Calu3 (cell line): Measurements from ENCODE around the gene CCT6A. TPM values are rescaled to one million over a fixed set of nuclear protein-coding genes. Genes with fewer than 3 reads are reported as not detected.

ENCODE experiments used
- BruUV-seq: library from RNA; stranded (reverse); fragments of 400-500 nt; replicated peaks from 2 replicates; lab custom pipeline; 2021; lab: Mats Ljungman, UMichigan
- CTCF ChIA-PET: fragments of 300-600 bp; sonication (Branson Sonifier 250); formaldehyde crosslinking; loops from one replicate; lab custom pipeline; 2022; ENCODE audit warnings: antibody characterized with exemption; lab: Charles Lee
- DNase-seq: peaks from one replicate; pipeline ENCODE4 v3.0.0; 2022
- H3K27ac Mint-ChIP-seq: one replicate; pipeline ENCODE4 v1.8.0; 2022; ENCODE audit warnings: mixed read lengths; ENCODE audit not compliant: unreplicated experiment
- H3K27me3 Mint-ChIP-seq: one replicate; pipeline ENCODE4 v1.8.0; 2022; ENCODE audit warnings: mixed read lengths; ENCODE audit not compliant: unreplicated experiment
- H3K36me3 Mint-ChIP-seq: one replicate; pipeline ENCODE4 v1.8.0; 2022; ENCODE audit warnings: mild to moderate bottlenecking, moderate library complexity, mixed read lengths; ENCODE audit not compliant: insufficient read depth, unreplicated experiment
- H3K4me1 Mint-ChIP-seq: one replicate; pipeline ENCODE4 v1.8.0; 2022; ENCODE audit warnings: mild to moderate bottlenecking, low read depth, mixed read lengths; ENCODE audit not compliant: unreplicated experiment
- H3K4me3 Mint-ChIP-seq: one replicate; pipeline ENCODE4 v1.8.0; 2022; ENCODE audit warnings: mild to moderate bottlenecking, low read depth, moderate library complexity, mixed read lengths; ENCODE audit not compliant: unreplicated experiment
- H3K9me3 Mint-ChIP-seq: one replicate; pipeline ENCODE4 v1.8.0; 2022; ENCODE audit warnings: low read depth, mixed read lengths; ENCODE audit not compliant: unreplicated experiment
- intact Hi-C: fragments of 100-400 bp; cut with micrococcal nuclease; formaldehyde crosslinking; loops from one replicate; pipeline ENCODE4 v1.10.0; 2022; ENCODE audit not compliant: unreplicated experiment
- total RNA-seq: library from RNA; stranded (reverse); gene quantifications from 2 replicates; pipeline ENCODE4 v1.2.3, GENCODE V29; 2022
- TF ChIP-seq, protein P1 (sequence below): fragments of 200-600 bp; IDR thresholded peaks from one replicate; pipeline ENCODE4 v1.8.0; 2022; ENCODE audit warnings: antibody characterized with exemption; ENCODE audit not compliant: unreplicated experiment

The CCT6A gene
- total RNA-seq, 1 experiment from 2014 or later, result 421 TPM

DNA sequence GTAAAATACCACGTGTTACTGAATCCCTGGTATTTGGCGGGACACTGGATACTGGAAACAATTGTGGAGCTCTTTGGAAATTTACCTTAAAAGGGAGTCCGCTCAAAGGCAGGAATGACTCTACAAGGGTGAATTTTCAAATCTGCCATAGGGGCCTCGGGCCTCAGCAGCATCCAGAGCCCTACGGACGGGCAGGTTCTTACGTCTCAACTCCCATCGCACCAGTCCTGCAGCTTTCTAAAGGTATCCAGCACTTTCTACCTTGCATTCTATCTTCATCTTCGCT lies 569 bp upstream of the CCT6A start:
- H3K4me1 Mint-ChIP-seq, result peaks cover 53% of the 10 kb centered on the region
- no peak for DNase-seq
- H3K27me3 Mint-ChIP-seq, result no peaks in the 10 kb centered on the region
- peak overlapping the region; percentile 95 for H3K27ac Mint-ChIP-seq
- CTCF ChIA-PET, result interaction anchor here (0.8 to 1.3 kb wide), 13 partner anchors 8 to 409 kb away, joined by 3 to 12 read pairs (median 4); partner anchors contain the start of genes CHCHD2, PHKG1 and SUMF2
- peak overlapping the region; percentile 94 for H3K4me3 Mint-ChIP-seq
- H3K9me3 Mint-ChIP-seq, result no peaks in the 10 kb centered on the region
- intact Hi-C loops, result loop anchor here (1.0 to 2.0 kb wide), 2 partner anchors 11 to 16 kb away; no protein-coding TSS in a partner anchor
- peaks cover 88% of the 10 kb centered on the region for H3K36me3 Mint-ChIP-seq
- BruUV-seq, result TSS peak; percentile 92
- TF ChIP-seq, protein P1, sequence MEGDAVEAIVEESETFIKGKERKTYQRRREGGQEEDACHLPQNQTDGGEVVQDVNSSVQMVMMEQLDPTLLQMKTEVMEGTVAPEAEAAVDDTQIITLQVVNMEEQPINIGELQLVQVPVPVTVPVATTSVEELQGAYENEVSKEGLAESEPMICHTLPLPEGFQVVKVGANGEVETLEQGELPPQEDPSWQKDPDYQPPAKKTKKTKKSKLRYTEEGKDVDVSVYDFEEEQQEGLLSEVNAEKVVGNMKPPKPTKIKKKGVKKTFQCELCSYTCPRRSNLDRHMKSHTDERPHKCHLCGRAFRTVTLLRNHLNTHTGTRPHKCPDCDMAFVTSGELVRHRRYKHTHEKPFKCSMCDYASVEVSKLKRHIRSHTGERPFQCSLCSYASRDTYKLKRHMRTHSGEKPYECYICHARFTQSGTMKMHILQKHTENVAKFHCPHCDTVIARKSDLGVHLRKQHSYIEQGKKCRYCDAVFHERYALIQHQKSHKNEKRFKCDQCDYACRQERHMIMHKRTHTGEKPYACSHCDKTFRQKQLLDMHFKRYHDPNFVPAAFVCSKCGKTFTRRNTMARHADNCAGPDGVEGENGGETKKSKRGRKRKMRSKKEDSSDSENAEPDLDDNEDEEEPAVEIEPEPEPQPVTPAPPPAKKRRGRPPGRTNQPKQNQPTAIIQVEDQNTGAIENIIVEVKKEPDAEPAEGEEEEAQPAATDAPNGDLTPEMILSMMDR, result no peak

DNA sequence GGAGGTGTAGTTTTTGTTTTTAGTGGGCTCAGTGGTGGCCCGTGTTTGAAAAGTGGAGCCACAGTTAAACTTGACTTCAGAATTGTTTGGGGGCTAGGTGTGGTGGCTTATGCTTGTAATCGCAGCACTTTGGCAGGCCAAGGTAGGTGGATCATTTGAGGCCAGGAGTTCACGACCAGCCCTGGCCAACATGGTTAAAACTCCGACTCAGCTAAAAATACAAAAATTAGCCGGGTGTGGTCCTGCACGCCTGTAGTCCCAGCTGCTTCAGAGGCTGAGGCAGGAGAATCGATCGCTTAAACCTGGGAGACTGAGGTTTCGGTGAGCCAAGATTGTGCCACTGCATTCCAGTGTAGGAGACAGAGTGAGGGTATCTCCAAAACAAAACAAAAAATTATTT lies 1.8 kb downstream of the CCT6A start:
- no peak for DNase-seq
- peak overlapping the region; percentile 94 for H3K4me3 Mint-ChIP-seq
- H3K9me3 Mint-ChIP-seq, result no peaks in the 10 kb centered on the region
- BruUV-seq, result no TSS peak
- intact Hi-C loops, result no loop called here
- peaks cover 50% of the 10 kb centered on the region for H3K4me1 Mint-ChIP-seq
- peak overlapping the region; percentile 95 for H3K27ac Mint-ChIP-seq
- peaks cover 97% of the 10 kb centered on the region for H3K36me3 Mint-ChIP-seq
- no peaks in the 10 kb centered on the region for H3K27me3 Mint-ChIP-seq
- CTCF ChIA-PET, result interaction anchor here (1.1 kb wide), 1 partner anchor 19 kb away, joined by 3 read pairs; no protein-coding TSS in a partner anchor
- TF ChIP-seq, protein P1, result no peak

DNA sequence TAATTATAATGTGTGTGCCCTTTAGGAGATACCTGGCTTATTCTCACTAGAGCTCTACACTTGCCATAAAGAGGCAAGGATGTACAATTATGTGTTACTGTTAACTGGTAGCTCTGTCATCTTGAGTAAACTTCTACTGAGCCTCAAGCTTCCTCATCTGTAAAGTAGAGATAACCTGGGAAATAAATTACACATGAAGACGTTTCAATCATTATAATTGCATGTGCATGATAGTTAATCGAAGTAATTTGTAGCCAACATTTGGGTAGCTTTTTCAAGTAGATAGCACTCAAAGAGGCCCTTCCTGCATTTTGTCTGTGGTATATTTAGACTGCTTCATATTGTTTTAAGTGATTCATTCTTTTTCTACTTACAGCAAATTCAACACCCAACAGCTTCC lies 2.4 kb downstream of the CCT6A start:
- BruUV-seq, result no TSS peak
- peak overlapping the region; percentile 95 for H3K27ac Mint-ChIP-seq
- DNase-seq, result no peak
- TF ChIP-seq, protein P1, result no peak
- peaks cover 97% of the 10 kb centered on the region for H3K36me3 Mint-ChIP-seq
- peaks cover 49% of the 10 kb centered on the region for H3K4me1 Mint-ChIP-seq
- no peaks in the 10 kb centered on the region for H3K27me3 Mint-ChIP-seq
- intact Hi-C loops, result no loop called here
- H3K9me3 Mint-ChIP-seq, result no peaks in the 10 kb centered on the region
- CTCF ChIA-PET, result interaction anchor here (0.5 to 1.1 kb wide), 2 partner anchors 20 to 44 kb away, joined by 3 to 4 read pairs; no protein-coding TSS in a partner anchor
- H3K4me3 Mint-ChIP-seq, result peak overlapping the region; percentile 94

DNA sequence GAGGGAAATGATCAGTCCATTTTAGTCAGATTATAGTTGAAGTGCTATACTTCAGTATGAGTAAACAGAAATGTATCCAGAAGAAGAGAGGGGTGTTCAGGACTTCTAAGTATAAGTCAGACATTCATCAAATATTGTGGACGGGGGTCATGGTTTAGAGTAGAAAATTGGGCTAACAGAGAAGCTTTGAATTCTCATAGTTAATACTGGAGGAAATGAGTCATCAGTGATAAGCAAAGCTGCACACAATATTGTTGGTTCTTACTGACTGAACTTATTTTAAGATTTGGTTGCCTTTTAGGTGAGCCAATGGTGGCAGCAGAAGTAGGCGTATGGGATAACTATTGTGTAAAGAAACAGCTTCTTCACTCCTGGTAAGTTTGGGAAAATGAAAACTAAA lies 10.8 kb downstream of the CCT6A start:
- TF ChIP-seq, protein P1, result no peak
- peaks cover 88% of the 10 kb centered on the region for H3K36me3 Mint-ChIP-seq
- no TSS peak for BruUV-seq
- peak overlapping the region; percentile 35 for H3K4me3 Mint-ChIP-seq
- peaks cover 64% of the 10 kb centered on the region for H3K4me1 Mint-ChIP-seq
- peak; percentile 33 for DNase-seq
- CTCF ChIA-PET, result interaction anchor here (0.7 to 1.3 kb wide), 4 partner anchors 11 to 62 kb away, joined by 3 to 4 read pairs (median 3); partner anchors contain the start of genes CCT6A and PSPH
- no peaks in the 10 kb centered on the region for H3K9me3 Mint-ChIP-seq
- H3K27me3 Mint-ChIP-seq, result no peaks in the 10 kb centered on the region
- intact Hi-C loops, result loop anchor here (1.0 kb wide), 1 partner anchor 11 kb away; the partner anchor contains the start of genes CCT6A and PSPH
- peak overlapping the region; percentile 77 for H3K27ac Mint-ChIP-seq
